ENCODE data around the gene CPSF4. TPM values are rescaled to one million over a fixed set of nuclear protein-coding genes. Genes with fewer than 3 reads are reported as not detected.

The CPSF4 gene
- total and polyA plus RNA-seq, 2 donors (not counting 1 experiment from before 2014, with no cell fraction given), result 52.9 to 63.2 TPM

DNA sequence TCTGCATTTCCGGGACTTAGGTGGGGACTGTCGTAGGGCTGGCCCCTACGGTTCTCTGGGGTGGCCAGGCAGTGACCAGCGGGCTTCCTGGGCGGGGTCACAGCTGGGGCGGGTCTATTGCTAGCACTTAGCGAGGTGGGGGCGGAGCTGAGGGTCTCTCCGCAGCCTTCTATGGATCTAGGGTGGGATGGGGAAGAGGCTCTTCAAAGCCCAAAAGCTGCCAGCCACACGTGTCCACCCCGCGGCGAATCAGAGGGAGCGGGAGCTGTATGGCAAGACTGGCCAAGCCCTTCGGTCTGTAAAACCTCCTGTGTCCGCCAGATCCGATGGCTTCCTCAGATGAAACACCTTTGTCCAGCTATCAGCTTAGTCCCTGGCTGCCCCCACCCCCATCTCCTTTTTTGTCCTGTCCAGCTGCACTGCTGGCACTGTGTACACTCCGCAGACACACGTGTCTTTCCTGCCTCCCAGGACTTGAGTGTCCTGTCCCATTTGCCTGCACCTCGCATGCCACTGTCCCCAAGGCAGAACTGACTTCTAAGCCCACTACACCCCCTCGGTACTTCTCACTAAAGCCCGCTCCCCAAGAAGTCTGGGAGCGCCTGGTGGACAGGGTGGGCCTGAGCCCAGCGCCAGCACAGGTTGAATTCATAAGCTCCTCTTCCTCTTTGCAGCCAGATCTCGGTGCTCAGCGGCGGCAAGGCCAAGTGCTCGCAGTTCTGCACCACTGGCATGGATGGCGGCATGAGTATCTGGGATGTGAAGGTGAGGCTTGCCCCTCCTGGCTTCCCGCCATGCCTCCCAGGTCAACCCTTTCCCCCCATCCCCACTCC is 45.2 kb upstream of the CPSF4 start:
- H3K4me2 ChIP-seq (replicated peaks; ENCODE audit: low read depth, low read length, poor library complexity, severe bottlenecking), result peak overlapping the region; percentile 93
- TF ChIP-seq EZH2 (IDR thresholded peaks at IDR 0.05; ENCODE audit: borderline replicate concordance, insufficient read depth, low read depth, low read length, poor library complexity, severe bottlenecking), result no peak
- TF ChIP-seq, protein P1, sequence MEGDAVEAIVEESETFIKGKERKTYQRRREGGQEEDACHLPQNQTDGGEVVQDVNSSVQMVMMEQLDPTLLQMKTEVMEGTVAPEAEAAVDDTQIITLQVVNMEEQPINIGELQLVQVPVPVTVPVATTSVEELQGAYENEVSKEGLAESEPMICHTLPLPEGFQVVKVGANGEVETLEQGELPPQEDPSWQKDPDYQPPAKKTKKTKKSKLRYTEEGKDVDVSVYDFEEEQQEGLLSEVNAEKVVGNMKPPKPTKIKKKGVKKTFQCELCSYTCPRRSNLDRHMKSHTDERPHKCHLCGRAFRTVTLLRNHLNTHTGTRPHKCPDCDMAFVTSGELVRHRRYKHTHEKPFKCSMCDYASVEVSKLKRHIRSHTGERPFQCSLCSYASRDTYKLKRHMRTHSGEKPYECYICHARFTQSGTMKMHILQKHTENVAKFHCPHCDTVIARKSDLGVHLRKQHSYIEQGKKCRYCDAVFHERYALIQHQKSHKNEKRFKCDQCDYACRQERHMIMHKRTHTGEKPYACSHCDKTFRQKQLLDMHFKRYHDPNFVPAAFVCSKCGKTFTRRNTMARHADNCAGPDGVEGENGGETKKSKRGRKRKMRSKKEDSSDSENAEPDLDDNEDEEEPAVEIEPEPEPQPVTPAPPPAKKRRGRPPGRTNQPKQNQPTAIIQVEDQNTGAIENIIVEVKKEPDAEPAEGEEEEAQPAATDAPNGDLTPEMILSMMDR (IDR thresholded peaks at IDR 0.05), result no peak
- H3K27me3 Mint-ChIP-seq, result no peaks in the 10 kb centered on the region
- H4K20me1 ChIP-seq (ENCODE audit: control insufficient read depth, insufficient read depth, low read length, poor library complexity, severe bottlenecking), result peaks cover 91% of the 10 kb centered on the region
- H3K9ac ChIP-seq (ENCODE audit: low read length), result peak overlapping the region; percentile 64
- H3K79me2 ChIP-seq (ENCODE audit: control insufficient read depth, insufficient read depth, low read length), result peaks cover 34% of the 10 kb centered on the region
- no peaks in the 10 kb centered on the region for H3K9me3 ChIP-seq (ENCODE audit: control extremely low read depth in 1 of 3, control insufficient read depth in 2 of 3, insufficient read depth in 1 of 3, low read length in 2 of 3)
- H3K4me1 Mint-ChIP-seq, result peaks cover 22% of the 10 kb centered on the region
- H3K4me3 ChIP-seq (ENCODE audit: control extremely low read depth in 1 of 5, extremely low read depth in 1 of 5, insufficient read depth in 1 of 5, low read depth in 2 of 5, low read length in 4 of 5), result peak overlapping the region; percentile 16 to 59 (median 50)
- intact Hi-C loops (cut with micrococcal nuclease), result loop anchor here (1.0 kb wide), 4 partner anchors 12 to 46 kb away; partner anchors contain the start of genes ARPC1B, BUD31 and PDAP1
- H3K4me1 ChIP-seq (ENCODE audit: control insufficient read depth in 2 of 2, insufficient read depth in 2 of 2, low read length in 2 of 2), result peaks cover 12 to 20% of the 10 kb centered on the region in 2 donors
- ATAC-seq (ENCODE audit: low read depth) (no peak), DNase-seq (no peak)
- CTCF ChIA-PET, result interaction anchor here (0.8 to 3.8 kb wide), 3 partner anchors 14 to 21 kb away, joined by 3 to 20 read pairs (median 7); partner anchors contain the start of genes ARPC1B, BUD31 and PDAP1
- H3K27ac ChIP-seq (ENCODE audit: low read length in 2 of 2), result peak overlapping the region; percentile 43 to 65
- H2AFZ ChIP-seq (ENCODE audit: insufficient read depth, low read depth, low read length, poor library complexity, severe bottlenecking), result peak overlapping the region; percentile 81
- H3K9me3 Mint-ChIP-seq (ENCODE audit: insufficient read depth), result no peaks in the 10 kb centered on the region
- H3K4me3 Mint-ChIP-seq, result peak overlapping the region; percentile 94
- H3K36me3 ChIP-seq (replicated peaks in 1 of 2; ENCODE audit: control extremely low read depth in 1 of 2, control insufficient read depth in 1 of 2, extremely low read depth in 1 of 2, insufficient read depth in 2 of 2, low read length in 1 of 2), result peaks cover 0 to 75% of the 10 kb centered on the region in 2 experiments
- no peaks in the 10 kb centered on the region for H3K27me3 ChIP-seq (replicated peaks in 1 of 4; ENCODE audit: control extremely low read depth in 1 of 4, control insufficient read depth in 3 of 4, insufficient read depth in 4 of 4, low read length in 3 of 4)
- POLR2A ChIA-PET, result interaction anchor here (0.6 to 2.1 kb wide), 8 partner anchors 12 to 116 kb away, joined by 4 to 12 read pairs (median 6); partner anchors contain the start of genes BUD31, PDAP1 and ZKSCAN5
- peak overlapping the region; percentile 93 for H3K27ac Mint-ChIP-seq
- WGBS (ENCODE audit: insufficient coverage), result 73% methylated on average over 23 of the region's 30 CpGs

DNA sequence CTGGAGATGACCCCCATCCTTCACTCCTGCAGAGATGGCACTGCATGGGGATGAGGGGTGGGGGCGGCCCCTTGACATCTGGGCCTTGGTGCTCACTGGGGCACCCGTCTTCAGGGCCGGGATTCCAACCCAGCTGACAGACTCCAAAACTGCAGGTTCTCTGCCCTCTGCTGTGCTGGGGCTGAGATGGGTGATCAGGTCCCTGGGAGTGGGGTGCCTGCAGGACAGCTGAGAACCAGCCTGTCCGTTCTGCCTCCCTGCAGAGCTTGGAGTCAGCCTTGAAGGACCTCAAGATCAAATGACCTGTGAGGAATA is 44.6 kb upstream of the CPSF4 start:
- no peaks in the 10 kb centered on the region for H3K27me3 Mint-ChIP-seq
- intact Hi-C loops (cut with micrococcal nuclease), result no loop called here
- peaks cover 34% of the 10 kb centered on the region for H3K79me2 ChIP-seq (ENCODE audit: control insufficient read depth, insufficient read depth, low read length)
- CTCF ChIA-PET, result interaction anchor here (1.9 to 3.8 kb wide), 2 partner anchors 14 to 19 kb away, joined by 7 to 20 read pairs; partner anchors contain the start of genes ARPC1B, BUD31 and PDAP1
- DNase-seq (no peak), ATAC-seq (ENCODE audit: low read depth) (no peak)
- H3K27ac ChIP-seq (ENCODE audit: low read length in 2 of 2), result peak overlapping the region in 1 of 2 donors; percentile 21
- 89% methylated on average over 4 of the region's 4 CpGs for WGBS (ENCODE audit: insufficient coverage)
- peak overlapping the region; percentile 93 for H3K27ac Mint-ChIP-seq
- H2AFZ ChIP-seq (ENCODE audit: insufficient read depth, low read depth, low read length, poor library complexity, severe bottlenecking), result no peak overlapping the region
- POLR2A ChIA-PET, result interaction anchor here (0.7 to 2.0 kb wide), 2 partner anchors 9 to 14 kb away, joined by 3 to 12 read pairs; partner anchors contain the start of genes BUD31 and PDAP1
- H3K4me3 ChIP-seq (ENCODE audit: control extremely low read depth in 1 of 5, extremely low read depth in 1 of 5, insufficient read depth in 1 of 5, low read depth in 2 of 5, low read length in 4 of 5), result no peak overlapping the region
- H3K36me3 ChIP-seq (replicated peaks in 1 of 2; ENCODE audit: control extremely low read depth in 1 of 2, control insufficient read depth in 1 of 2, extremely low read depth in 1 of 2, insufficient read depth in 2 of 2, low read length in 1 of 2), result peaks cover 0 to 74% of the 10 kb centered on the region in 2 experiments
- H3K27me3 ChIP-seq (replicated peaks in 1 of 4; ENCODE audit: control extremely low read depth in 1 of 4, control insufficient read depth in 3 of 4, insufficient read depth in 4 of 4, low read length in 3 of 4), result no peaks in the 10 kb centered on the region
- no peaks in the 10 kb centered on the region for H3K9me3 ChIP-seq (ENCODE audit: control extremely low read depth in 1 of 3, control insufficient read depth in 2 of 3, insufficient read depth in 1 of 3, low read length in 2 of 3)
- H3K4me2 ChIP-seq (replicated peaks; ENCODE audit: low read depth, low read length, poor library complexity, severe bottlenecking), result peak overlapping the region; percentile 93
- no peak overlapping the region for H3K9ac ChIP-seq (ENCODE audit: low read length)
- H3K9me3 Mint-ChIP-seq (ENCODE audit: insufficient read depth), result no peaks in the 10 kb centered on the region
- H4K20me1 ChIP-seq (ENCODE audit: control insufficient read depth, insufficient read depth, low read length, poor library complexity, severe bottlenecking), result peaks cover 94% of the 10 kb centered on the region
- H3K4me1 Mint-ChIP-seq, result peaks cover 22% of the 10 kb centered on the region
- peaks cover 12 to 20% of the 10 kb centered on the region in 2 donors for H3K4me1 ChIP-seq (ENCODE audit: control insufficient read depth in 2 of 2, insufficient read depth in 2 of 2, low read length in 2 of 2)
- peak overlapping the region; percentile 94 for H3K4me3 Mint-ChIP-seq
- TF ChIP-seq, protein P1 (IDR thresholded peaks at IDR 0.05), result no peak
- TF ChIP-seq EZH2 (IDR thresholded peaks at IDR 0.05; ENCODE audit: borderline replicate concordance, insufficient read depth, low read depth, low read length, poor library complexity, severe bottlenecking), result no peak
